Fibroblast of skin of right quadriceps (primary cell): ENCODE data around the gene VPS18.

Experiments
- DNase-seq: peaks from one replicate; pipeline ENCODE4 v3.0.0-alpha.2; 2013

The VPS18 gene

DNA sequence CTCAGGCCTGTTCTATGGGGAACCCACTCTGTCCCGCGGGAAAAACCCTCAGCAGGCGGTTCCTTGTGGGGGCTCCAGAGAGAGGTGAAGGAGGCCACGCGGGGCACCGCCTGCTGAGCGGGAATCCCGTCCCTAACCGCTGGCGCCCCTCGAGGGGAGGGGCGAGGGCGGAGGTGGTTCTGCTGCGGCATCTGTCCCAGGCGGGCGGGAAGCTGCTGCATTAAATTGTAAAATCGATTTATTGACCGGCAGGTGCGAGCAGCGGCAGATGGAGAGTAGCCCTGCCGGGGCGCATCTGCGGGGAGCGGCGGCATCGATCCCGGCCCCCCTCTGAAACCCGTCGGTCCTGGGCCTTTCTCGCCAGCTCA lies 31.2 kb downstream of the VPS18 start:
- no peak for DNase-seq

DNA sequence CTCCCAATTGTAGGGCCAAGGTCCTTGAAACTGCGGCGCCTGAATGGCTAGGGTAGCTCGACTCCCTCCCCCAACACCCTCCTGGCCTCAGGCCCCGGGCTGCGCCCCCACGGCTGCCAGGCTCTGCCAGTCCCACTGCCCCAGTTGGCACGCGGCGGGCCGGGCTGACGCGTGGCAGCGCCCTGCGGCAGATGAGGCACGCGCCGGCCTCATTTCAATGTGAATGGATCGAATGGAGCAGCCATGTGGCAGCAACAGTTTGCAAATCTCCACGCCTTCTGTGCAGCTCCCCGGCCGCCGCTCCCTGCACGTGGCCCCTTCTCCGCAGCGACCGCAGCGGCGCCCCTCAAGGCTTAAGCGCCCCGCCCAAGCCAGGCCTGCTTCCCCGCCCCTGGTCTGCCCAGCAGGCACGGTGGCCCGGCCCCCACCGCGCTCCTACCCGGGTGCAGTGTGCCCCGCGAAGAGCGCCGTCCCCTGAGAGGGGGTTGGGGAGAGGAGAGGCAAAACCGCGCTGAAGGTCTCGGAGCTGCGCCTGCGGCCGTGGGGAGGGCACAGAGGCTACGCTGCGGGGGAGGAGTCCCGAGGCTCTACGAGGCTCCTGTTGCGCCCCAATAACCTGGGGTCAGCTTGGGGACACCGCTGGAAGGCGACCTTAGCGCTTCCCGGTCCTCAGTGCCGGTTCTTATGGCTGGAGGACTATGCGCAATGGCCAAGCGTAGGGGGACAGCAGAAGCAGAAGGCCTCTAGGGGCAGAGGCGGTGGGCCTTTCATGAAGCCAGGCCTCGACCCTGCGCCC lies 31.8 kb downstream of the VPS18 start:
- no peak for DNase-seq

DNA sequence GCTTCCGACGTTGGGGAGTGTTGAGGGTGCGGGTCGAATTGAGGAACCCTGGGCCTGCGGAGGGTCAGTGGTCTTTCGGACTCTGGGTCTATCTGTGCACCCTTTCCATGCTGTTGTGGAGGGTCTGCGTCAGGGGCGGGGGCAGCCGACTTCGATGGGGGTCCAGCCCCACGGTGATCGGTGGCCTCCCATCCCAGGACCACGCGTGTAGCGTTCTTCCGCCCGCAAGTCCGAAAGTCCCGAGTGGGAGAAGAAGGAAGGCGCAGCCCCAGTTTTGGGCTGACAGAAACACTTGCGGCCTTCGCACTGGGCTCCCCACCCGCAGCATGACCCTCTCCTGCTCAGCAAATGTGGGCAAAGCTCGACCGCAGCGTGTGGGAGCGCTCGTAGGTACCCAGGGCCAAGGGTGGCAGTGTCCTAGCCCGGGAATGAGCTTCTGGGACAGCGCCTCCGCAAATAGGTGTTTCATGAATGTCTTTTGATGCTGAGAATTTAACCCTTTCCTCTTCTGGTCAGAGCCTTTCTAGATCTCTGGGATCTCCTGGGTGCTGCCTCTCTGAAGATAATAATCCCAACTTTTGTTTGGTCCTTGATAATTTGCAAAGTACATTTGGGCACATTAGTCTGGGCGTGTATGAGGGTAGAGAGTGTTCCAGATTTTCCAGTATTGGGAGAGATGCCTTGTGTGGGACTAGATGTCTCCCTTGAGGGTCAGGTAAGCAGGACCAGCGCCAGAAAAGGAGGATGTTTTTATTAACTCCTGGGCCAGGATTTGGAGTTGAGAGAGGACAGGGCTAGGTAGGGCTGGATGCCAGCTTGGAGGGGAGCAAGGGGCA lies 32.6 kb downstream of the VPS18 start:
- DNase-seq: no peak

- no peak for DNase-seq
Measured at GRCh38 chr15:40927495-40927872, 33.2 kb downstream of the VPS18 start.

DNA sequence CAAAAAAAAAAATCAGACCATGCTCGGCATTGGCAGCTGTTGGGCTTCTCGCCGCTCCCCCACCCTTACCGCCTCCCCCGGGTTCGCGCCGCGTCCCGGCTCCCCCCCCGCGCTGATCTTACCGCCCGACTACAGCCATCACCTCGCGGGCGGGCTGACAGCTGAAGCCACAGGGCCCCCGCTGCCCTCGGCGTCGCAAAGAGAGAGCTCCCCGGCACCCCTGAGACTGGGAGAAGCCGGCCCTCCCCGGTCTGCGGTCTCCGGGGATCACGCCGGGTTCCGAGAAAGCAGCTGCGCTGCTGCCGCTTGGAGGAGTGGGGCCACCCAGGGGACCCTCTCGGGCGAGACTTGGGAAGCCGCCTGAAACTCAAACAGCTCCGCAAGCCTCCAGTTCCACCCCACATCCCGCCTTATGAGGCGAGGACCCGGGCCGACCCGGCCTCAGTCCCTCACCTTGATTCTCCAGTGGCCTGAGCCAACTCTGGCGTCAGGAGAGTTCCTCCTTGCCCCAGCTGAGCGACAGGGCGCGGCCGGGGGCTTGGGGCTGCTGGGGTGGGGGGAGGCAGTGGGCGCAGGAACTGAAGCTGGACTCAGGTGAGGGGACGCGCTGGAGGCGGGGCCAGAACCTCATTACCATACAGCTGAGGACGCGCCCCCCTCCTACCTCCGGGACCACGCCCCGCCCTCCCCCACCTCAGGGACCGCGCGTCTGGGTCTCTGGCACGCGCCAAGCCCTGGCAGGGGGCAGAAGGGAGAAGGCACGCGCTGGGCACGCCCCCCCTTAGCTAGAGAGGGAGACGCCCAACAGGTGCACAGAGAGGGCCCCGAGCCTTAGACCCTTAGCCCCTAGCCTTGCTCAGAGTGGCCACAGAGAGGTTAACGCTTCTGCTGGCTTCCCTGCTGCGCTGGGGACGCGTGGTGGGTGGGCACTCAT lies 33.9 kb downstream of the VPS18 start:
- no peak for DNase-seq

DNA sequence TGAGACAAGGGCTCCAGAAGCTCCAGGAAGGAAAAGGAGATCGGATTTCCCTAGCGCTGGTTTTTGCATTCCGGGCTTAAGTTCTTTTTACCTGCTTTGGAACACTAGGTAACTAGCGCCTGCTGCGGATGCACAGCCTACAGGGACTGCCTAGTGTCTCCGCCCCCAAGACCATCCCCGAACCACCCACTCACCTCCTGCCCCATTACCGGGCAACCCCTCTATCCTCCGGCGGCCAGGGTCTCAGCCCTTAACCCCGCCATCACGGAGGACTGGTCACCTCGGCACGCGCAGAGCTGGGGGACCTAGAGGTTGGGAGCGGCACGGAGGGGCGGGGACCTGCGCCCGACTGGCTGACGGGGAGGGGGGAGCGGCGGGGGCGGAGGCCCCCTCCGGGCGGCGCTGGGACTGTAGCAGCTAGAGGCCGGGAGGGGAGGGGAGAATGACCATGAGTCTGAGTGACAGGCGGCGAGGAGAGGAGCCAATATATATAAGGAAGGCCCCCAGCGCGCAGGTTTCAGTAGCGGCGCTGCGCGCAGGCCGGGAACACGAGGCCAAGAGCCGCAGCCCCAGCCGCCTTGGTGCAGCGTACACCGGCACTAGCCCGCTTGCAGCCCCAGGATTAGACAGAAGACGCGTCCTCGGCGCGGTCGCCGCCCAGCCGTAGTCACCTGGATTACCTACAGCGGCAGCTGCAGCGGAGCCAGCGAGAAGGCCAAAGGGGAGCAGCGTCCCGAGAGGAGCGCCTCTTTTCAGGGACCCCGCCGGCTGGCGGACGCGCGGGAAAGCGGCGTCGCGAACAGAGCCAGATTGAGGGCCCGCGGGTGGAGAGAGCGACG lies 34.8 kb downstream of the VPS18 start, which contains the start of gene DLL4:
DLL4 (plus strand) TSS at position 520 of the 839 bp plus-strand sequence. CDS start 329 bp downstream, outside the sequence.
- DNase-seq: no peak

GRCh38 chr15:40929660-40930429 lies 35.6 kb downstream of the VPS18 start:
- DNase-seq: no peak

GRCh38 chr15:40930430-40931299 lies 36.4 kb downstream of the VPS18 start:
- DNase-seq: no peak

- DNase-seq: no peak
Measured at GRCh38 chr15:40931300-40932142, 37.3 kb downstream of the VPS18 start.

DNA sequence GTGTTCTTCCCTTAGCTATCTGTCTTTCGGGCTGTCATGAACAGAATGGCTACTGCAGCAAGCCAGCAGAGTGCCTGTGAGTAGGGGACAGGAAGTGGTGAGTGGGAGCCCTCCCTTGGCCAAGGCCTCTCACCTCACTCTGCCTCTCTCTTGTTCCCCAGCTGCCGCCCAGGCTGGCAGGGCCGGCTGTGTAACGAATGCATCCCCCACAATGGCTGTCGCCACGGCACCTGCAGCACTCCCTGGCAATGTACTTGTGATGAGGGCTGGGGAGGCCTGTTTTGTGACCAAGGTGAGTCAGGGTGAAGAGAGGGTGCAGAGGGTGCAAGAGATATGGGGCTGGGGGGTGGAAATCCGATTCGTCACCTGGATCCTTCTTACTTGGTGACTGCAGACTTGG lies 37.9 kb downstream of the VPS18 start:
- DNase-seq: no peak

- DNase-seq: no peak
Measured at GRCh38 chr15:40932649-40933516, 38.6 kb downstream of the VPS18 start.

DNA sequence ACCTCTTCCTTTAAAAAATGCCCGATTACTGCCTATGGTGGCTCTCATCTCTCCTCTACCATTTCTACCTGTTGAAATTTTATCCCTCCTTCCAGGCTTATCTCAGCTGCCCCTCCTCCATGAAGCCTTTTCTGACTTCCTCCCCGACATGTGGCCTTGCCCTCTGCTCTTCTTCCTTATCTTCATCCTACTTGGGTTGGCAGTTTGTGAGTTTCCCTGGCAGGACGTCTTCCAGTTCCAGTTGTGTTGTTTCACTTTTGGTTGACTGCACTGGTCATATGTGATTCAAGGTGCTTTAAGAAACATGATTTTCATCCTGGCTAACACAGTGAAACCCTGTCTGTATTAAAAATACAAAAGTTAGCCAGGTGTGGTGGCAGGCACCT lies 39.3 kb downstream of the VPS18 start:
- DNase-seq: no peak

GRCh38 chr15:40934457-40934856 lies 40.2 kb downstream of the VPS18 start:
- DNase-seq: no peak

- no peak for DNase-seq
Measured at GRCh38 chr15:40936234-40936708, 42.0 kb downstream of the VPS18 start.

GRCh38 chr15:40936709-40937666 lies 42.7 kb downstream of the VPS18 start:
- peak; percentile 65 for DNase-seq

DNA sequence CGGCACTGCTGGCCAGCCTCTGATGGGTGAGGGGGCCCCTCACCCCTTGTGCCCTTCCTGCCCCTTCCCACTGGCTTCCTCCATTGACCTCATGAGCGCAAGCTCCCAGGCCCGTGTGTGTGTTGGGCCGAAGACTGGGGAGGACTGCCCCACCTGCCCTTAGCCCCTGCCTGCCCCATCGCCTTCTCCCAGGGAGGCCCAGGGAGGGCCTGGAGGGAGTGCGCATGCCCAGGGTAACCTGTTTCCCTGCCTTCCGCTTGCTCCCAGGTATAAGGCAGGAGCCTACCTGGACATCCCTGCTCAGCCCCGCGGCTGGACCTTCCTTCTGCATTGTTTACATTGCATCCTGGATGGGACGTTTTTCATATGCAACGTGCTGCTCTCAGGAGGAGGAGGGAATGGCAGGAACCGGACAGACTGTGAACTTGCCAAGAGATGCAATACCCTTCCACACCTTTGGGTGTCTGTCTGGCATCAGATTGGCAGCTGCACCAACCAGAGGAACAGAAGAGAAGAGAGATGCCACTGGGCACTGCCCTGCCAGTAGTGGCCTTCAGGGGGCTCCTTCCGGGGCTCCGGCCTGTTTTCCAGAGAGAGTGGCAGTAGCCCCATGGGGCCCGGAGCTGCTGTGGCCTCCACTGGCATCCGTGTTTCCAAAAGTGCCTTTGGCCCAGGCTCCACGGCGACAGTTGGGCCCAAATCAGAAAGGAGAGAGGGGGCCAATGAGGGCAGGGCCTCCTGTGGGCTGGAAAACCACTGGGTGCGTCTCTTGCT lies 43.7 kb downstream of the VPS18 start:
- no peak for DNase-seq
